Daoy (cell line): ENCODE measurements around the gene TEX10. TPM values are rescaled to one million over a fixed set of nuclear protein-coding genes. Genes with fewer than 3 reads are reported as not detected.
A peak's percentile ranks its signal among the peaks of the same experiment; 100 is the strongest.
"Not testable (repeated sequence)": the region's sequence is repeated elsewhere in the genome, so short reads cannot be mapped to it uniquely, and the experiment has no call there.

ENCODE experiments used
- DNase-seq: peaks from one replicate; pipeline ENCODE4 v3.0.0-alpha.2; 2015; ENCODE audit warnings: low read depth
- total RNA-seq: library from RNA; depleted of rRNA; stranded (reverse); fragments of >200 nt; shearing (Covaris generic); gene quantifications from 2 replicates; pipeline ENCODE4 v1.2.3, GENCODE V29; 2014; rRNA removed

TEX10 gene
- total RNA-seq, result 64.2 and 65.3 TPM in 2 replicates

GRCh38 chr9:100352727-100353505, at the start of gene TEX10:
Gene TEX10, minus strand, starts transcription at chr9:100352942. Its CDS starts 3,579 bp downstream, at chr9:100349363.
- peak; percentile 95 for DNase-seq

DNA sequence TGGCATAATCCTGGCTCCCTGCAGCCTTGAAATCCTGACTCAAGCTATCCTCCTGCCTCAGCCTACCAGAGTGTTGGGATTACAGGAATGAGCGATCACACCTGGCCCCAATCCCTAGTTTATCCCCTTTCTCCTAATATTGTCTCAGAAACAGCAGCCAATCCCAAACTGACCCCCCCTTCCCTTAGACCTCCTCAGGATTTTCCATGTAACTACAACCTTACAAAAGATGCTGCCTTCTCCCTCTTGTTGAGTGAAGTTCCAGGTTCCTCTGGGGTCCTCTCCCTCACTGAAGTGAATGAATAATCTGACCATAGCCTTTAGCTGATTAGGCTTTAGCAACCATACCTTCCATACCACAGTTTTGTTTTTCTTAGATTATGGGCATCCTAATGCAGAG, 48.3 kb upstream of the TEX10 start:
- DNase-seq, result no peak

DNA sequence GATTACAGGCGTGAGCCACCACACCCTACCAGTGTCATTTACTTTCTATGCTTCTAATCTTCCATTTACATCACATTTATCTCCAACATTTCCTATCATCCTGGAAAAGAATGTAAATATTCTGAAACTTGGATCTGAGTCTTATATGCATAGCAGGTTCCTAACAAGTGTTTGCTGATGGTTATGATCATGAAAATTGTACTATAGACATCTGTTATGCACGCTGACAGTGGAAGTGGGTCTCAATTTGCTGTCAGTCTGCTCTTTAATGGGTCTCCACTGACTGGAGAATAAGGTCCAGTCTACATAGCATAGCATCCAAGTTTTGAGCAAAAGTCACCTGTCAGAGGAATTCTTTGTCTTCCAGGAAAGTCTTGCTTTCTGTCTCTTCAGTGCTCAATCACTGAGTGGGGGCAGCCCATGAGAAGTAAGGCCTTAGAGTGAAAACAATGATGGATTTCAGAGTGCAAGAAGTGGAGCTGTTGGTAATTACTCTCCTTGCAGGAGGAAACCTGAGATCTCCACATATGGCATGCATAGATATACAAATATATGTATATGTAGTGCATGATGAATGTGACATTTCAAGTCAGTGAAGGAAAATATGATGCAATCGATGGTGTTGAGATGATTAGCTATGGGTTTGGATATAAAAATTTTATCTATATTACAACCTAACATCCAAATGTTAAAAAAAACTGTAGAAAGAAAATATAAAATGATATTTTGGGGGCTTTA, 45.0 kb upstream of the TEX10 start:
- no peak for DNase-seq

- no peak for DNase-seq
Measured at GRCh38 chr9:100396769-100397168, 44.0 kb upstream of the TEX10 start.

- no peak for DNase-seq
Measured at GRCh38 chr9:100394816-100395215, 42.1 kb upstream of the TEX10 start.

DNA sequence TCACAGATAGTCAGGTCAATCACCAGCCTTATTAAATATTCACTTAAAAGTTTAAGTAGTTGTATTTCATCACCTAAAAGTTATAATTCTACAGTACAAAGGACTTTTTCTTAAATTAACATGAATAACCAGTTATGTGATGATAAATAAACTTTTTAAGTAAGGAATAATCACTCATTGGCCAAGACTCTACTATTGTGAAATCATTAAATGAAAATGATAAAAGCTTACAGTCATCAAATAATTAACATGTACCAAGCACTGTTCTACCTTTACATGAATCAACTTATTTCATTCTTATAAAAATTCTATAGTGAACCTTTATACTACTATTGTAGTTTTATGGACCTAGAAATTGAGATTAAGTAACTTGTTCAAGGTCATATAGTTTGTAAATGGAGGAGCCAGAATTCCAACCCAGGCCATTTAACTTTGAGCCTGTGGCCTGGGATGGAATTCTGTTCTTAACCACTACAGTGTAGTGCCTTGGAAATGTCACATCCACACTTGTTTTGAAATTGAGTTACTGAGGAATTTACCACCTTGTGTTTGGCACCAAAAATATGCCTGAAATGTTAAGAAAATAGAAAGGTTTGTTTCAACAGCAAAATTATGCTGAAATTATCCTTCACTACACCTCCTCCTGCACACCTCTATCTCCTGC, 41.4 kb upstream of the TEX10 start:
- no peak for DNase-seq

- not testable (repeated sequence) for DNase-seq
Measured at GRCh38 chr9:100392989-100393388, 40.2 kb upstream of the TEX10 start.

GRCh38 chr9:100379862-100380261, 27.1 kb upstream of the TEX10 start:
- peak; percentile 73 for DNase-seq

- no peak for DNase-seq
Measured at GRCh38 chr9:100377015-100377414, 24.3 kb upstream of the TEX10 start.

GRCh38 chr9:100375658-100376057, 22.9 kb upstream of the TEX10 start:
- no peak for DNase-seq

DNA sequence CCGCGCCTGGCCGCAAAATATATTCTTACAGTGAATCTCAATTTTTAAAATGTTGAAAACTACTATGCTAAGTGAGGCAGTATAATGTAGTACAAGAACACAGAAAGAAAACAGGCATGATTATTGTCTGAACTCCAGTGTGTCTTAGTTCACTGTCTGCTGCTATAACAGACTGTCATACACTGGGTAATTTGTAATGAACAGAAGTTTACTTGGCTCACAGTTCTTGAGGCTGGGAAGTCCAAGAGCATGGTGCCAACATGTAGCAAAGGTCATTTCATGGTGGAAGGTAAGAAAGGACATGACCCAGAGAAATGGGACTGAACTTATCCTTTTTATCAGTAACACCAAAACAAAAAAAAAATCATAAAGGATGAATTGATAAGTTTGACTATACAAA, 19.9 kb upstream of the TEX10 start:
- no peak for DNase-seq

DNA sequence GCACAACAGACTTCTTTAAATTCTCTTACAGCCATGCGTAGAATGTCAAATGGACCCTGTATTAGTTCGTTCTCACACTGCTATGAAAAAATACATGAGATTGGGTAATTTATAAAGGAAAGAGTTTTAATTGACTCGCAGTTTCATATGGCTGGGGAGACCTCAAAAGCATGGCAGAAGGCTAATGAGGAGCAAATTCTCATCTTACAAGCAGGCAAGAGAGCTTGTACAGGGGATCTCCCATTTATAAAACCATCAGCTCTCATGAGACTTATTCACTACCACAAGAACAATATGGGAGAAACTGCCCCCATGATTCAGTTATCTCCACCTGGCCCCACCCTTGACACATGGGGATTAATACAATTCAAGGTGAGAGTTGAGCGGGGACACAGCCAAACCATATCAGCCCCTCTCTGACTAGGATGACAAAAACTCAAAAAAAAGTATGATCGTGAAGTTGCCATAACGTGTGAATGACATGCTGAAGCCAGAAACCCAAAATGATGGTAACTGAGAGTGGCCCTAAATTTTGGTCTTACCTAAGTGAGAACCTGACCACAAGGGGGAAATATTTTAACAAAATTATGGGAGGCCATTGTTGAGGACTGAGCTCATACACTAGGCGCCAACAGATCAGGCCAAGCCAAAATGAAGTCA, 17.5 kb upstream of the TEX10 start:
- DNase-seq, result no peak

DNA sequence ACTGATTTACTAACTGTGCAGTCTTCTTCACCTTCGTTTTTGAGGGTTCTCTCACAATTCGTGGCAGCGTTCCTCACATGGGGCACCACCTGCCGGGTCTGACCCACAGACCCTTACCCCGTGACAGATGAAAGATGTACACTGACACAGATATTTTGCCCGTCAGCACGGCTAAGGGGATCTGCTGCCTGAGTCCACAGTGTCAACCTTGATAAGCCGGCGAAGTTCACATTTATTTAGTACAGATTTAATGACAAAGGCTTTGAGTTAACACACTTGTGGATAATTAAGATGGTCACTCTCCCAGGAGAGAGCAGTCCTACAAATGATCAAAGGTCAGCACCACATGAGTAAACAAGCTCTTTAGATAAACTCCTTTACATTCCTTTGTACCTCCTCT, 15.9 kb upstream of the TEX10 start:
- DNase-seq, result no peak

DNA sequence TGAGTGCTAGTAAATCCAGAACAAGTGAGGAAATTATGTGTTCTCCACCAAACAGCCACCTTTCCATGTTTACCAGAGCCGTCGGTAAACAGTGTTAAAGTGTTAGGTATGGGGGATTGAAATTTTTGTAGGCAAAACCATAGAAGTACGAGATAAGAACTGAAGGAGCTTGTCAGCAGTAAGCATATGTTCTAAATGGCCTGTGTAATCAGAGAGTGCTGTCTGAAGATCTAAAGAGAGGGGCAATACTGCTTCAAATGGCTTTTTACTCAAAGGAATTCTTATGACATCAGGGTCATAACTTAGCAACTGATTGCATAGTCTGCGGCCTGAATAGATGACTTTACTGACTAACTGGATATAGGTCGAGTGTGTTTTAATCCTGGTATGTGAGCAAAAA, 13.4 kb upstream of the TEX10 start:
- DNase-seq, result no peak

GRCh38 chr9:100364013-100364412, 11.3 kb upstream of the TEX10 start:
- DNase-seq, result no peak

DNA sequence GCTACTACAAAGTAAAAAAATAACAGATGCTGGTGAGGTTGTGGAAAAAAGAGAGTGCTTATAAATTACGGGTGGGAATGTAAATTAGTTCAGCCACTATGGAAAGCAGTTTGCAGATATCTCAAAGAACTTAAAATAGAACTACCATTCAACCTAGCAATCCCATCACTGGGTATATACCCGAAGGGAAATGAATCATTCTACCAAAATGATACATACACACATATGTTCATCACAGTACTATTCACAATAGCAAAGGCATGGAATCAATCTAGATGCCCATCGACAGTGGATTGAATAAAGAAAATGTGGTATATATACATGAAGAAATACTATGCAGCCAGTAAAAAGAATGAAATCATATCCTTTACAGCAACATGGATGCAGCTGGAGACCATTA, 6.3 kb upstream of the TEX10 start:
- no peak for DNase-seq

DNA sequence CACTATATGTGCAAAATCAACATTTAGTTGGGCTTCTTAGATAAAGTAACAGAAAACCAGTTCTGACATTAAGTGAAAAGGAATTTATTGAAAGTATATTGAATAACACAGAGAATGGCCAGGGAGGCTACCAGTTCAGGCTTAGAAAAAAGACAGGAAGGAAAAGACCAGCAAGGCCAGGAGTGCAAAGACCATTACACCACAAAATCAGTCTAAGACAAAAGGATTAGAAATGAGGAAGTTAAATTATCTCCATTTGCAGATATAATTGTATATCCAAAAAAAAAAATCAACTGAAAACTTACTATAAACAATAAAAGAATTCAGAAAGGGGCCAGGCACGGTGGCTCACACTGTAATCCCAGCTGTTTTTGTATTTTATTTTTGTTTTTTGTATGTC, 4.8 kb upstream of the TEX10 start:
- DNase-seq, result no peak

DNA sequence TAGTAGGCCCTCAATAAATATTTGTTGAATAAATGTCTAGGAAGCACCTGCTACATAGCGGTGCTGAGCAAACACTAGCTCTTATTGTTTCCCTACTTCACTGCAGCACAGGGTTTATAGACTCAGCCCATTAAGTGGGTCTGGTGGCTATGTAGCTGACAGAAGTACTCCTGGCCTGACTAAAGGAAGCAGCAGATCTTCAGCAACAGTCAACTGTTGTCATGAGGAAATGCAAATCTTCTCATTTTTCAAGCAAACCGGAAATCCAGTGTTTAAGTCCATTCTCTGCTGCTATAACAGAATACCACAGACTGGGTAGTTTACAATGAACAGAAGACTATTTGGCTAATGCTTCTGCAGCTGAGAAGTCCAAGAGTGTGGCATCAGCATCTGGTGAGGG, 2.8 kb upstream of the TEX10 start:
- no peak for DNase-seq

- no peak for DNase-seq
Measured at GRCh38 chr9:100354121-100354800, 1.5 kb upstream of the TEX10 start.

DNA sequence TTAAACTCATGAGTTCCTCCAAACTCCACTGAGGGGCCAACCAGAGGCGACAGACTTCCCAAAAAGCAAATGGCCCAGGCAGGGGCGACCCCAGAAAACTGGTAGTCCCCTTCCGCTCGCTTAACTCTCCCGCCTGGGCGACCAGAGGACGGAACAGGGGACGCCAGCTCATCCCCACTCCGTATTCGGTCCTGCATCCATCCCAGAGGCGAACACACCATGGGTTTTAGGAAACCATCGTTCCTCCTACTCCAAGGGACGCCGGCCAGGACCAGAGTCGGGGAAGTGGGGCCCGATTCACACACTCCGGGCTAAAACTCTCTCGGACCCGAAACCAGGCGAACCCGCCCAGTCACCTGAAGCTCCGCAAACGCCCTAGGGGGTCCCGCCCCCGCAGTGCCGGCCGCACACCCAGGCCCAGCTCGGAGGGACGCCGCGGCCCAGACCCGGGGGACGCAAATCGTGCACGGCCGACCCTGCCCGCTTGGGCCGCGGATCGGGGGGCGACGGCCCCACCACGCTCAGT, 478 bp downstream of the TEX10 start:
- peak; percentile 56 for DNase-seq

DNA sequence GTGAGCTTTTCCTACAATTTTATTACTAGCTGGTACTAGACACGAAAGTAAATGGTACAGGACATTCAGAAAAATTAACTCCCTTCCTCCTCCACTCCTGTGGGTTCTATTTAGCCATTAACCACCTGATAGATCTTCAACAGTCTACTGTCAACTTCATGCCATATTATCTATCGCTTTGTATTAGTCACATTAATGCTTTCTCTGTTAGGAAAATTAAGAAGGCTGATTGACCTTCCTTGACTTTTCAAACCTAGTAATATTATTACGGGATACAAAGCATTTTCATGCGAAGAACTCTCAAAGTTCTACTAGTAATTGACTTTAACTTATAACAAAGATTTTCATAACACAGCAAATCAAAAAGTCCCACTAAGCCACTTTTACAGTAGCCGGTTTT, 1.2 kb downstream of the TEX10 start:
- DNase-seq, result no peak
